GM18870 (cell line): Measurements from ENCODE around the gene UST.
"Not testable (repeated sequence)": the region's sequence is repeated elsewhere in the genome, so short reads cannot be mapped to it uniquely, and the experiment has no call there.

ENCODE experiments used
- ATAC-seq: cut with Tn5 transposase; IDR thresholded peaks from one replicate; pipeline ENCODE4 v1.9.1; 2021; ENCODE audit warnings: moderate library complexity; ENCODE audit not compliant: unreplicated experiment

UST gene

GRCh38 chr6:149098700-149099276 is 352.0 kb downstream of the UST start:
- no peak for ATAC-seq

GRCh38 chr6:149102324-149102723 is 355.5 kb downstream of the UST start:
- ATAC-seq = no peak

DNA sequence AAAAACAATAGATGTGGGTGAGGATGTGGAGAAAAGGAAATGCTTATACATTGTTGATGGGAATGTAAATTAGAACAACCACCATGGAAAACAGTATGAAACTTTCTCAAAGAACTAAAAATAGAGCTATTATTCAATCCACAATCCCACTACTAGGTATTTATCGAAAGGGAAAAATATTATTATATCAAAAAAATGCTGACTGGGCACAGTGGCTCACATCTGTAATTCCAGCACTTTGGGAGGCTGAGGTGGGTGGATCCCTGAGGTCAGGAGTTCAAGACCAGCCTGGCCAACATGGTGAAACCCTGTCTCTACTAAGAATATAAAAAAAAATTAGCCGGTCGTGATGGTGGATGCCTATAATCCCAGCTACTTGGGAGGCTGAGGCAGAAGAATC is 357.1 kb downstream of the UST start:
- ATAC-seq = not testable (repeated sequence)

- ATAC-seq = no peak
Observed at GRCh38 chr6:149107520-149107919, 360.7 kb downstream of the UST start.

DNA sequence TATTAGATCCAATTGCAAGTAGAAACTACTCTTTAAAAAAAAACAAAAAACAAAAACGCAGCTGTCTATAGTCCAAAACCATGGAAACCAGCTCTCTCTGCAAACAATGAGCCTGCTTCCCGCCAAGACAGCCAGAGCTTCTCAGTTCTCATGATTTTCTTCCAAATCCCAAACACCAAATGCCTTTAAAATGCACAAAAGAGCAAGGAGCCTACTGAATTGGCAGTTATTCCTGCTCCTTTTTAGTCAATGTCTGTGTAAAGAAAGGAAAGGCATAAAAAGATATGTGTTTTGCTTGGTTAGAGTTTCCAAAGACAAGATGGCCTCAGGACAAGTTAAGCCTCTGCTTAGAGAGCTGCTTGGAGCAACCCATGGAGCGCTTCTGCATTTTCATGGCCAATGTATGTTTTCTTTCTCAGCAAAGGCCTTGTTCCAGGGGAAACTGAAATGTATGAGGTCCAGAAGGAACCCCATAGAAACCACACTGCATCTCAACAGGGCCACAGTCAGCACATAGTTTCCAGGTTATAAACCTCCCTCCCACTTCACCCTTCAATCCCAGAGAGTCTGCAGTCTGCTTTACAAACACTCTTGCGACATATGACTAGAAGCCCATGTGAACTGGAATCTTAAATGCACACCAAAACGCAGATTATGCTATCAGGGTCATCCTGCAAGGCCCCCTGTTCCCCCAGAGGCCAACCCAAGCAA is 361.4 kb downstream of the UST start:
- no peak for ATAC-seq

DNA sequence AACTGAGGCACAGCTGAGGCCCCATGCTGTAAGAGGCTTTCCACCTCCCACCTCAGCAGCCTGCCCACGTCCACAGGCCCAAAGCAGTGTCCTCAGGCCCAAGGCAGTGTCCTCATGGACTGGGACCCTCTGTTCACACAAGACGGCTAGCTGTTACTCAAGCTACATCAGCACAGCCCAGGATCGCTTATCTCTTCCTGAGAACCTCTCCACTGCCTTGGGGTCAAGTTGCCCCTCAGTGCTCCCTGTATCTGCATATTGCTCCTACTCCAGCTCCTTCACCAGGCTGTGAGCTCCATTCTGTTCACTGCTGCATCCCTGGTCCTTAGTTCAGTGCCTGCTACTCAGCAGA is 361.9 kb downstream of the UST start:
- no peak for ATAC-seq

DNA sequence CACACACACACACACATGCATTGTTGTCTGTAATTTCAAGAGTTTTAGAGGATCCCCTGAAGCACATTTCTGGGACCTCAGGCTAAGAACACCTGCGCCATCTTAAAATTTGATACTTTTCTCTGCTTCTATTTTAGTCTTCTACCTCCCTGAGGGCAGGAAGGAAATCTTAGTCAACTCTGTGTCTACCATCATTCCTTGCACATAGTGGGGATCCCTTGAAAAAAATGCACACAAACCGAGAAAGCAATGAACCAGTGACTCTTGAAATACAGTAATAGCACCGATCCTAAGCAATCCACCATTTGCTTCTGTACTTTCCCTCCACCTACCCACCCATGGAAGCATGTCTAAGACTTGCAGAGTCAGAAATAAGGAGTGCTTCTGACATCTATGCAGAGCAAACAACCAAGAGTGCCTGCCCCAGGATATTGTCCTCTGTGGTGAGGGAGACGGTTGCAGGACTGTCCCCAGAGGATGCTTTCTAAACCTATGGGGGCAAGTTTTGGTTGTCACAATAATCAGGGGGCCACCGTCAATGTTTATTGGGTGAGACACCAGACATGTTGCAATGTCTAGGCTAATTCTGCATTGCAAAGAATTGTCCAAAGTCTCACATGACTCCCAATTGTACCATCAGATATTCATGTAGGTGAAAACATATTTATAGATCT is 362.7 kb downstream of the UST start:
- ATAC-seq = peak; percentile 40

- no peak for ATAC-seq
Observed at GRCh38 chr6:149111556-149112115, 364.8 kb downstream of the UST start.

- ATAC-seq = peak; percentile 52
Observed at GRCh38 chr6:149112976-149113375, 366.1 kb downstream of the UST start.

GRCh38 chr6:149114167-149114566 is 367.3 kb downstream of the UST start:
- ATAC-seq = no peak

- no peak for ATAC-seq
Observed at GRCh38 chr6:149118737-149119653, 372.2 kb downstream of the UST start.

- ATAC-seq = no peak
Observed at GRCh38 chr6:149122850-149123821, 376.3 kb downstream of the UST start.

DNA sequence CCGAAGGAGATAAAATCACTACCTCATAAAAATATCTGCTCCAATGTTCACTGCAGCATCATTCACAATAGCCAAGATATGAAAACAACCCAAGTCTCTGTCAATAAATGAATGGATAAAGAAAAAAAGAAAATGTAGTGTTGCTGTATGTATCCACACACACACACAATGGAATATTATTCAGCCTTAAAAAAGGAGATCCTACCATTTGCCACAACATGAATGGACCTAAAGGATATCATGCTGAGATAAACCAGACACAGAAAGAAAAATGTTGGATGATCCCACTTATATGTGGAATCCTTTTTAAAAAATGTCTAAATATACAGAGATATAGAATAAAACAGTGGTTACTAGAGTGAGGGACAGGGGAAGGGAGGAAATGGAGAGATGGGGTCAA is 378.5 kb downstream of the UST start:
- ATAC-seq = no peak
